H7 (cell line): ENCODE measurements around the gene FPR3. TPM values are rescaled to one million over a fixed set of nuclear protein-coding genes. Genes with fewer than 3 reads are reported as not detected.

ENCODE experiments used
- DNase-seq: peaks from one replicate; pipeline ENCODE4 v3.0.0; 2012
- H3K27me3 ChIP-seq: 2 replicates; pipeline ENCODE4 v1.6.0; 2011; ENCODE audit warnings: mild to moderate bottlenecking, low read length; ENCODE audit not compliant: control insufficient read depth, insufficient read depth
- H3K36me3 ChIP-seq: replicated peaks from 2 replicates; pipeline ENCODE4 v1.5.1; 2011; ENCODE audit warnings: low read length; ENCODE audit not compliant: control insufficient read depth, insufficient read depth
- H3K4me3 ChIP-seq: 2 replicates; pipeline ENCODE4 v1.5.1; 2011; ENCODE audit warnings: low read depth, mild to moderate bottlenecking, control low read depth, low read length, moderate library complexity; ENCODE audit not compliant: insufficient read depth
- total RNA-seq: library from RNA; depleted of rRNA; stranded (reverse); fragments of >200 nt; shearing (Covaris generic); gene quantifications from 2 replicates; pipeline ENCODE4 v1.2.3, GENCODE V29; 2014; rRNA removed

The FPR3 gene
- not detected in 2 replicates for total RNA-seq

- Histone ChIP-seq H3K36me3 (no peaks in the 10 kb centered on the region), H3K4me3 (no peak within 1 kb of the TSS), H3K27me3 (no peaks in the 10 kb centered on the region)
- no peak for DNase-seq
Observed at GRCh38 chr19:51794885-51795490, at the start of gene FPR3. TSS of gene FPR3 (plus strand) at chr19:51795157. CDS start at chr19:51823749, 28,592 bp downstream.

- Histone ChIP-seq H3K27me3 (no peaks in the 10 kb centered on the region), H3K4me3 (no peak overlapping the region), H3K36me3 (no peaks in the 10 kb centered on the region)
- DNase-seq: no peak
Observed at GRCh38 chr19:51746731-51747130, 48.2 kb upstream of the FPR3 start.

- Histone ChIP-seq H3K4me3 (no peak overlapping the region), H3K36me3 (no peaks in the 10 kb centered on the region), H3K27me3 (no peaks in the 10 kb centered on the region)
- no peak for DNase-seq
Observed at GRCh38 chr19:51749979-51750378, 45.0 kb upstream of the FPR3 start.

GRCh38 chr19:51750400-51751094, 44.4 kb upstream of the FPR3 start:
- DNase-seq: no peak
- Histone ChIP-seq H3K36me3 (no peaks in the 10 kb centered on the region), H3K27me3 (no peaks in the 10 kb centered on the region), H3K4me3 (no peak overlapping the region)

GRCh38 chr19:51751655-51752054, 43.3 kb upstream of the FPR3 start, which contains the start of gene FPR1:
TSS of gene FPR1 (minus strand) at chr19:51751878. CDS start at chr19:51746994, 4,884 bp downstream.
- Histone ChIP-seq H3K4me3 (no peak within 1 kb of the TSS), H3K27me3 (no peaks in the 10 kb centered on the region), H3K36me3 (no peaks in the 10 kb centered on the region)
- no peak for DNase-seq

GRCh38 chr19:51754109-51754508, 40.8 kb upstream of the FPR3 start:
- Histone ChIP-seq H3K4me3 (no peak overlapping the region), H3K36me3 (no peaks in the 10 kb centered on the region), H3K27me3 (no peaks in the 10 kb centered on the region)
- no peak for DNase-seq

- Histone ChIP-seq H3K36me3 (no peaks in the 10 kb centered on the region), H3K27me3 (no peaks in the 10 kb centered on the region), H3K4me3 (no peak overlapping the region)
- no peak for DNase-seq
Observed at GRCh38 chr19:51754770-51755169, 40.2 kb upstream of the FPR3 start.

GRCh38 chr19:51755571-51755970, 39.4 kb upstream of the FPR3 start:
- DNase-seq: no peak
- H3K4me3 ChIP-seq: no peak overlapping the region
- no peaks in the 10 kb centered on the region for H3K36me3 ChIP-seq
- no peaks in the 10 kb centered on the region for H3K27me3 ChIP-seq

GRCh38 chr19:51760697-51761356, 34.1 kb upstream of the FPR3 start, which contains the start of gene FPR2:
TSS of gene FPR2 (plus strand) at chr19:51761180. CDS start at chr19:51768659, 7,479 bp downstream.
- no peak for DNase-seq
- Histone ChIP-seq H3K4me3 (no peak within 1 kb of the TSS), H3K36me3 (no peaks in the 10 kb centered on the region), H3K27me3 (no peaks in the 10 kb centered on the region)

GRCh38 chr19:51761696-51762095, 33.3 kb upstream of the FPR3 start:
- no peak for DNase-seq
- H3K27me3 ChIP-seq: no peaks in the 10 kb centered on the region
- H3K36me3 ChIP-seq: no peaks in the 10 kb centered on the region

GRCh38 chr19:51765086-51765485, 29.9 kb upstream of the FPR3 start:
- H3K4me3 ChIP-seq: no peak overlapping the region
- H3K27me3 ChIP-seq: no peaks in the 10 kb centered on the region
- no peaks in the 10 kb centered on the region for H3K36me3 ChIP-seq
- DNase-seq: no peak

More at GRCh38 chr19:51761696-51762095, 33.3 kb upstream of the FPR3 start:
- no peak overlapping the region for H3K4me3 ChIP-seq

- no peak for DNase-seq
- Histone ChIP-seq H3K27me3 (no peaks in the 10 kb centered on the region), H3K36me3 (no peaks in the 10 kb centered on the region), H3K4me3 (no peak overlapping the region)
Observed at GRCh38 chr19:51766461-51766860, 28.5 kb upstream of the FPR3 start.

GRCh38 chr19:51771376-51772130, 23.4 kb upstream of the FPR3 start:
- no peak for DNase-seq
- Histone ChIP-seq H3K4me3 (no peak overlapping the region), H3K36me3 (no peaks in the 10 kb centered on the region), H3K27me3 (no peaks in the 10 kb centered on the region)

- Histone ChIP-seq H3K4me3 (no peak overlapping the region), H3K27me3 (no peaks in the 10 kb centered on the region), H3K36me3 (no peaks in the 10 kb centered on the region)
- no peak for DNase-seq
Observed at GRCh38 chr19:51772977-51773376, 22.0 kb upstream of the FPR3 start.
